Hematopoietic multipotent progenitor cell (in vitro differentiated cells): ENCODE measurements around the gene PCNX3. TPM values are rescaled to one million over a fixed set of nuclear protein-coding genes. Genes with fewer than 3 reads are reported as not detected.
"Not testable (repeated sequence)": the region's sequence is repeated elsewhere in the genome, so short reads cannot be mapped to it uniquely, and the experiment has no call there.

Experiments
- DNase-seq, 3 donors: peaks; one replicate each; pipeline ENCODE4 v3.0.0-alpha.2; 2011 to 2015; ENCODE audit warnings: low read depth in 2 of 3, low spot score in 2 of 3
- total RNA-seq: library from RNA; depleted of rRNA; stranded (reverse); fragments of >200 nt; gene quantifications from one replicate; pipeline ENCODE4 v1.2.3, GENCODE V29; 2012

The PCNX3 gene
- total RNA-seq, 1 donor: 32.6 TPM

GRCh38 chr11:65651589-65652510 is 36.3 kb downstream of the PCNX3 start:
- no peak for DNase-seq

GRCh38 chr11:65652511-65653228 is 37.1 kb downstream of the PCNX3 start:
- peak; percentile 93 to 98 (median 96) for DNase-seq

- DNase-seq: no peak
Observed at GRCh38 chr11:65653229-65654225, 38.0 kb downstream of the PCNX3 start.

GRCh38 chr11:65654375-65655349 is 39.1 kb downstream of the PCNX3 start:
- no peak for DNase-seq

DNA sequence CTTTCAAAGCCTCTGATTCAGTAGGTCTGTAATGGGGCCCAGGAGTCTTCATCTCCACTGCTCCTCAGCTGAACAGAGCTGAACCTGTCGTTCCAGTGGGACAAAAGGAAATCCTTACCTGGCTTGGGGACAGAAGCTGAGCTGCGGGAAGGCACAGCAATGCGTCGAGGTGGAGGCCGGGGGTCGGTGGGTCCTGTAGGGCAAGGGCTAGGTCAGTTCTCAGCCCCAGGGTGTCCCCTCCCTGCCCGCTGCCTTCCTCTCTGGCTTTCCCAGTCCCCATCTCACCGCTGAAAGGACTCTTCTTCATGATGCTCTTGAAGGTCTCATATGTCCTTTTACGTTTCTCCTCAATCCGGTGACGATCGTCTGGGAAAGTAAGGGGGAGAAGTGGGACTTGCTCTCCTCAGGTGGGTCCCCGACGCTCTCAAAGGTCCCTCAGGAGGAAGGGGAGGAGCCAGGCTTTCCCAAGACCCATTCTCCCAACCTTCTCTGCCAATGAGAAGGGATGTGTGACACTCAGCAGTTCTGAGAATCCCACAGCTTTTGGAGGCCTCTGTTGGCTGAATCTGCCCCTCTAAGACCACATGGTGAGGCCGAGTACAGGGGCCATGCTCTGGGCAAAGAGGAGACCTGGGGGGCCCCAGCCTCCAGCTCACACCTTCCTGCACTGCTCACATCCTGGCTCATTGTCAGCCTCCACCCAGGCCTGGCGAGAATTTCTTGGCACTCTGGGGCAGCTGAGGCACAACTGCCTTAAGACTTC is 40.2 kb downstream of the PCNX3 start:
- DNase-seq: no peak

DNA sequence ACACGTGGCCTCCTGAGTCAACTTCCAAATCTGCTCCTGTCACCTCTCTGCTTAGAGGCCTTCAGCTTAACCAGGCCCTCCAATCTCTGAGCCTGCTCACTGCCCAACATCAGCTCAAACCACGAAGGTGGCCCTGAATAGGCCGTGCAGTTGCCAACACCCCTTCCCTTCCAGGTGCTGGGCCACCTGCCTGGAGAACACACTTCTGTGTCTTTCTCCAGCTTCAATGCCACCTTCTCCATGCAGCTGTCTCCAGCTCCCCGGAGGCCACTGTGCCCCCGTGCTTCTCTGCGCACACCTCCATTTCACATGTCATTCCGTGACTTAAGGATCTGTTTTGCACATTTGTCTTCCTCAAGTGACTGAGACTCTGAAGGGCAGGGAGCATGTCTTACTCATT is 41.9 kb downstream of the PCNX3 start:
- no peak for DNase-seq

DNA sequence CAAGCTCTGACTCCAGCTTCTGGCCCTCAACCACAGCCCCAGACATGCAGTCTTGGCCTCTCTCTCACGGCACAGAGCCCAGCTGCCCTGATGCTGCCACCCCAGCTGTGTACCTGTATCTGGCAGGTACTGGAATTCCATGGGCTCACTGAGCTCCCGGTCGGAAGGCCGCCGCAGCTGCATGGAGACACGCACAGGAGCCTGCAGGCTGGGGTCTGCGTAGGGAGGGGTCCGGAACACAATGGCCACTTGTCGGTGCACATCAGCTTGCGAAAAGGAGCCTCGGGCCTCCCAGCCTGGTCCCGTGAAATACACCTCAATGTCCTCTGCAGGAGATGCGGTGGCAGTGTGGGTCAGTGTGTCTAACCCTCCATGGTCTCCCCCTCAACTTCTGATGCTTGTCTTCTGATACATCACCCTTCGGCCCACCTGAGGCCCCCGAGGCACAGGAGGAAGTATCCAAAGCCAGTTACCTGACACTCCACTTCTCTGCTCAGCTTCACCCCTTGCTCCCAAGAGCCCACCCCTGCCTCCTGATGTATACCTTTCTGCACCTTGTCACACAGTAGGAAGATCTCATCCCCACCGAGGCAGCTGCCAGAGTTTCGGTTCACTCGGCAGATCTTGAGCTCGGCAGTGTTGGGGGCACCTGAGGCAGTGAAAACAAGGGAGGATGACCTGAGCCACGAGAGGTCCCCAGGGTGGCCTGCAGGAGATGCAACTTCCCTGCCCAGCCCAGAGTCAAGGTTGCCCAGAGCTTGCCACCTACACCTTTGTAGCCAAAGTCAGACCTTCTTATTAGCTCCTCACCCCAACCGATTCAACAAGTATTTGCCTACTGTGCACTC is 42.8 kb downstream of the PCNX3 start:
- no peak for DNase-seq

GRCh38 chr11:65660038-65660437 is 44.5 kb downstream of the PCNX3 start:
- DNase-seq: no peak

DNA sequence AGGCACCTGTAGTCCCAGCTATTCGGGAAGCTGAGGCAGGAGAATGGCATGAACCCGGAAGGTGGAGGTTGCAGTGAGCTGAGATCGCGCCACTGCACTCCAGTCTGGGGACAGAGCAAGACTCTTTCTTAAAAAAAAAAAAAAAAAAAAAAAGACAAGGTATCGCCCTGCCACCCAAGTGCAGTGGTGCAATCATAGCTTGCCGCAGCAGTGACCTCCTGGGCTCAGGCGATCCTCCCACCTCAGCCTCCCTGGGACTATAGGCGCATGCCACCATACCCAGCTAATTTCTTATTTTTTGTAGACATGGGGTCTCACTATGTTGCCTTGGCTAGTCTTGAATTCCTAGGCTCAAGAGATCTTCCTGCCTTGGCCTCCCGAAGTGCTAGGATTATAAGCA is 45.3 kb downstream of the PCNX3 start:
- DNase-seq: not testable (repeated sequence)

DNA sequence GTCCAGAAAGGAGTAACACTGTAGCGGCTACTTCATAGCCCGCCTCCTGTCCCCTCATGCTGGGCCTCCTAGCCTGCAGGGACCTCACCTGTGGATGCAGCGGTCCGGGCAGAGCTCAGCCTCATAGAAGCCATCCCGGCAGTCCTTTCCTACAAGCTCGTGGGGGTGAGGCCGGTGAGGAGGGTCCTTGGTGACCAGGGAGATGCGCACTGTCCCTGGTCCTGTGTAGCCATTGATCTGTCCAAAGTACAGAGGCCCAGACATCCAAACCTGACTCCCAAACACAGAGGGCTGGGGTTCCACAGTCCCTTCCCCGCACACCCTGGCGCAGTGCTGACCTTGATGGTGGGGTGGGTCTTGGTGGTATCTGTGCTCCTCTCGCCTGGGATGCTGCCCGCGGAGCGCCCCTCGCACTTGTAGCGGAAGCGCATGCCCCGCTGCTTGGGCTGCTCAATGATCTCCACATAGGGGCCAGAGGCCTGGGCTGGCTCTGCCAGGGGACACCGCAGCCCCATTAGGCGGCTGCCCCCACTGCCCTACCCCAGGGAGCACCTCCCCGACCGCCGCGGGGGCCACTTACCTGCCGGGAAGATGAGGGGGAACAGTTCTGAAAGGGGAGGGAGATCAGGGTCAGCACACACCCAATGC is 46.1 kb downstream of the PCNX3 start:
- no peak for DNase-seq

DNA sequence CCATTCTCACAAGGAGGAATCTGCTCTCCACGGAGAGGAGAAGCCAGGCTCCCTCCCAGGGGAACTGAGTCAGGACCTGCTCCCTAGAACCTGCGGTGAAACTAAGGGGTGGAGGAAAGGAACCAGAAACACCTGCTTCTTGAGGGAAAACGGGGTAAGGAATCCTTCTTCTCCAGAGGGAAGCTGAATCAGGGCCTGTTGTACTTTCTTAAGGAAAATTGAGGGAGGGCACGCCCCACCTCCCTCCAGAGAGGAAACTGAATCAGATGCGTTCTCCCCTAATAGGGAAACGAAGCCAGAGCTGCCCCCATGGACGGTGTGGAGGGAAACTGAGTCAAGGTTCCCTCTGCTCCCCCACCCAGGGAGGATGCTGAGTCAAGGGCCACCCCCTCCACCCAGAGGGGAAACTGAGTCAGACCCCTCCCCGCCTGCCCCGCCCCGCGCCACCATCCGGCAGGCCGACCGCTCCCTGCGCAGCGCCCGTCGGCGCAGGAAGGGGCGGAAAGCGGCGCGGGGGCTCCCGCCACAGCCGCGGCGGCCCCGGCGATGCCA is 46.7 kb downstream of the PCNX3 start:
- DNase-seq: no peak

GRCh38 chr11:65662799-65663638 is 47.4 kb downstream of the PCNX3 start, which contains the start of gene RELA:
TSS of gene RELA (minus strand) at chr11:65662916. CDS start at chr11:65662832, 84 bp downstream.
- DNase-seq: peak; percentile 79 to 96 (median 96)

DNA sequence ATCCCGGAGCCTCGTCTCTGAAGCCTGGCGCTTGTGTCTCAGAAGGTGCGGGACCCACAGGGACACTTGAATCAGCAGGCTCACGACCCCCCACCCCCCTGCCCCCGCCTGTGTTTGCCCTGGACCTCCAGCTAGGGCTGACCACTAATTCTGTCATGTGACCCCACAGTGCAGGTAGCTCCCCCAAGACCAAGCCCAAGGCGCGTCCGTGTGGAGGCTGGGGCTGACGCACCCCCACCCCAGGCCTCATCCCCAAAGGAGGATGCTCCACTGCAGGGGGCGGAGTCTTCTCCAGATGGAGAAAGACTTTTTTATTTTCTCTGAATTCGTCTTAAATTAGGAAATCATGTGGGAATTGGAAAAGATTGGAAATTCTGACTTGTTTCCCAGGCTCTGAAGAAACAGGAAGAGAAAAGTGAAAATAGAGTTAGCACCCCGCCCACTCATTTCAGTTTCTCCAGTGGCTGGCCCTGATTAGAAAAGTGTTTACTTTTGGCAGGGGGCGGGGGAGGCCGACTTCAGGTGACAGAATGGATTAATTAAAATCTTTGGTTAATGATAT is 48.1 kb downstream of the PCNX3 start:
- peak in 2 of 3 donors; percentile 18 to 31 for DNase-seq

DNA sequence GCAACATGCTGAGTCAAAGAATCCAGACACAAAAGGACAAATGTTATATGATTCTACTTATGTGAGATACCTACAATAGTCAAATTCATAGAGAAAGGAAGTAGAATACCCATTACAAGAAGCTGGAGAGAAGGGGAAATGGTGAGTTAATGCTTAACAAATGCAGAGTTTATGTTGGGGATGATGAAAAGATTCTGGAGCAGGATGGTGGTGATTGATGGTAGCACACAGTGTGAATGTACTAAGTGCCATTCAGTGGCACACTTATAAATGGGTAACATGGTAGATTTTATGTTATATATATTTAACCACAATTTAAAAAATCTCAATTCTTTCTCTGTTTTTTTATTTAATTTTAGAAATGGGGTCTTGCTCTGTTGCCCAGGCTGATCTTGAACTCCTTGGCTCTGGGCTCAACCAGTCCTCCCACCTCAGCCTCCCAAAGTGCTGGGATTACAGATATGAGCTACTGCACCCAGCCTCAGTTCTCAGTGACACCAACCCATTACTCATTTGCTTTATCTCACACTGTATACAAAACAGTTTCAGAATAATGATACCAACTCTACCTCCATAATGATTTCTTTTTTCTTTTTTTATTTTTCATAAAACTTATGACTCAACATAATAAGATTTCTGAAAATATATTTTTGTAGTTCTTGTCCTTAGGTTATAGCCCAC is 56.7 kb downstream of the PCNX3 start:
- no peak for DNase-seq

DNA sequence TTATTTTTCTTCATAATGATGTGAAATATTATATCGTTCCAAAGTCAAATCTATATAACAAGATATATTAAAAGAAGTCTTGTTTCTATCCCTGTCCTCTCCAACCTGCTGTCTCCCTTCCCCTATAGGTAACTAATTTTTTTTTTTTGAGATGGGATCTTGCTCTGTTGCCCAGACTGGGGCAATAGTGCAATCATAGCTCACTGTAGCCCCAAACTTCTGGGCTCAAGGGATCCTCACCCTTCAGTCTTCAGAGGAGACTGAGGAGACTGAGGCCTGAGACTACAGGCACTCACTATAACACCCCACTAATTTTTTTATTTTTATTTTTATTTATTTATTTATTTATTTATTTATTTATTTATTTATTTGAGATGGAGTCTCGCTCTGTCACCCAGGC is 57.4 kb downstream of the PCNX3 start:
- no peak for DNase-seq
